Spleen (tissue), 7 donors: ENCODE measurements around the gene ESR1.

Experiments used
- CTCF ChIP-seq, 11 experiments: fragments of 200-600 bp in 7 of 11; fragments of 450-650 bp in 4 of 11; sonication (generic) in 4 of 11; IDR thresholded peaks in 8 of 11; conservative IDR thresholded peaks in 3 of 11; 1 replicate in 7 of 11; 2 replicates in 4 of 11; pipeline versions ENCODE4 v1.4.0 to v1.8.0; 2016 to 2021; ENCODE audit warnings: antibody characterized with exemption in 11 of 11, inconsistent platforms in 4 of 11, mild to moderate bottlenecking in 1 of 11
- POLR2A ChIP-seq, 3 donors: fragments of 450-650 bp; IDR thresholded peaks; one replicate each; pipeline ENCODE4 v1.5.1; 2017; ENCODE audit warnings: antibody characterized with exemption in 3 of 3, mild to moderate bottlenecking in 1 of 3
- donor health status: DM: no; HTN: no; CAD: no; lungs with moderate emphysema.
- donor health status: DM: no; HTN: no; CAD: no.
- donor health status: DM: no; HTN: no; CAD: no.

- TF ChIP-seq CTCF (IDR thresholded peaks at IDR 0.05 in 8 of 11, conservative IDR thresholded peaks at IDR 0.05 in 3 of 11) (no peak), POLR2A (IDR thresholded peaks at IDR 0.05) (no peak)
Observed at GRCh38 chr6:152048921-152049320, 241.4 kb downstream of the ESR1 start.
